ENCODE data around the gene DOCK10.
"Not testable (repeated sequence)": the region's sequence is repeated elsewhere in the genome, so short reads cannot be mapped to it uniquely, and the experiment has no call there.

The DOCK10 gene

GRCh38 chr2:224973112-224974016 lies 68.9 kb downstream of the DOCK10 start:
- DNase-seq = no peak

- DNase-seq = no peak
These were observed 71.1 kb downstream of the DOCK10 start for GRCh38 chr2:224971214-224971613.

GRCh38 chr2:224970311-224970710 lies 72.0 kb downstream of the DOCK10 start:
- DNase-seq = no peak

- no peak for DNase-seq
These were observed 72.5 kb downstream of the DOCK10 start for GRCh38 chr2:224969633-224970260.

GRCh38 chr2:224969095-224969494 lies 73.2 kb downstream of the DOCK10 start:
- DNase-seq = no peak

- no peak for DNase-seq
These were observed 74.2 kb downstream of the DOCK10 start for GRCh38 chr2:224968051-224968450.

- peak; percentile 23 for DNase-seq
These were observed 75.7 kb downstream of the DOCK10 start for GRCh38 chr2:224966613-224967012.

GRCh38 chr2:224959556-224959955 lies 82.7 kb downstream of the DOCK10 start:
- no peak for DNase-seq

GRCh38 chr2:224958873-224959272 lies 83.4 kb downstream of the DOCK10 start:
- DNase-seq = no peak

- DNase-seq = no peak
These were observed 83.8 kb downstream of the DOCK10 start for GRCh38 chr2:224958462-224958857.

- DNase-seq = no peak
These were observed 84.5 kb downstream of the DOCK10 start for GRCh38 chr2:224957540-224958461.

GRCh38 chr2:224956706-224957105 lies 85.6 kb downstream of the DOCK10 start:
- DNase-seq = no peak

GRCh38 chr2:224954980-224955379 lies 87.3 kb downstream of the DOCK10 start:
- DNase-seq = no peak

GRCh38 chr2:224952936-224953657 lies 89.2 kb downstream of the DOCK10 start:
- DNase-seq = no peak

GRCh38 chr2:224951723-224952481 lies 90.4 kb downstream of the DOCK10 start:
- no peak for DNase-seq

- DNase-seq = no peak
These were observed 93.4 kb downstream of the DOCK10 start for GRCh38 chr2:224948859-224949258.

GRCh38 chr2:224948005-224948404 lies 94.3 kb downstream of the DOCK10 start:
- DNase-seq = no peak

GRCh38 chr2:224947566-224947965 lies 94.7 kb downstream of the DOCK10 start:
- no peak for DNase-seq

GRCh38 chr2:224946895-224947294 lies 95.4 kb downstream of the DOCK10 start:
- no peak for DNase-seq

- no peak for DNase-seq
These were observed 97.3 kb downstream of the DOCK10 start for GRCh38 chr2:224944707-224945547.

GRCh38 chr2:224943601-224944041 lies 98.6 kb downstream of the DOCK10 start:
- DNase-seq = not testable (repeated sequence)

All from NCI-H1092 (cell line).